B cell (primary cell): ENCODE results near the gene SLC2A9. TPM values are rescaled to one million over a fixed set of nuclear protein-coding genes. Genes with fewer than 3 reads are reported as not detected.

Experiments used
- ATAC-seq: fragments of 200-7000 bp; cut with Tn5 transposase; one replicate; pipeline ENCODE4 v1.10.0; 2021; ENCODE audit warnings: low read depth, mild to moderate bottlenecking, moderate number of reproducible peaks, moderate library complexity
- CTCF ChIA-PET: fragments of 350-600 bp; sonication (Branson Sonifier 250); formaldehyde crosslinking; loops from one replicate; lab custom pipeline; 2021; ENCODE audit warnings: antibody characterized with exemption, inconsistent platforms; lab: Charles Lee
- POLR2A ChIA-PET: fragments of 350-600 bp; sonication (Branson Sonifier 250); formaldehyde crosslinking; loops from one replicate; lab custom pipeline; 2021; ENCODE audit warnings: antibody characterized with exemption; lab: Charles Lee
- DNase-seq: peaks from one replicate; pipeline ENCODE4 v3.0.0; 2013
- H2AFZ ChIP-seq: 2 replicates; pipeline ENCODE4 v1.6.1; 2012; ENCODE audit warnings: mild to moderate bottlenecking, low read depth, low read length; ENCODE audit not compliant: insufficient read depth, poor library complexity, severe bottlenecking
- H3K27ac ChIP-seq, 2 donors: 1 replicate in 1 of 2; 2 replicates in 1 of 2; pipeline ENCODE4 v1.5.1; 2012 to 2013; ENCODE audit warnings: low read length in 2 of 2, mild to moderate bottlenecking in 2 of 2, moderate library complexity in 1 of 2
- H3K27me3 ChIP-seq, 4 experiments: fragments of 200-600 bp in 1 of 4; sonication (generic) in 1 of 4; replicated peaks in 1 of 4; 1 replicate in 2 of 4; 2 replicates in 2 of 4; pipeline versions ENCODE4 v1.6.1 to v1.7.0; 2013 to 2016; ENCODE audit warnings: low read length in 3 of 4, mild to moderate bottlenecking in 2 of 4, mixed read lengths in 1 of 4, moderate library complexity in 1 of 4; ENCODE audit not compliant: insufficient read depth in 4 of 4, control insufficient read depth in 3 of 4; ENCODE audit errors: control extremely low read depth in 1 of 4
- H3K36me3 ChIP-seq, 2 experiments: replicated peaks in 1 of 2; 1 replicate in 1 of 2; 2 replicates in 1 of 2; pipeline versions ENCODE4 v1.6.1 to v1.7.1; 2013; ENCODE audit warnings: low read length in 1 of 2; ENCODE audit not compliant: insufficient read depth in 2 of 2, control insufficient read depth in 1 of 2; ENCODE audit errors: control extremely low read depth in 1 of 2, extremely low read depth in 1 of 2
- H3K4me1 ChIP-seq, 2 donors: fragments of 200-600 bp in 1 of 2; sonication (generic) in 1 of 2; 1 replicate in 1 of 2; 2 replicates in 1 of 2; pipeline versions ENCODE4 v1.5.1 to v1.6.1; 2013 to 2017; ENCODE audit warnings: low read length in 2 of 2; ENCODE audit not compliant: control insufficient read depth in 2 of 2, insufficient read depth in 2 of 2
- H3K4me2 ChIP-seq: replicated peaks from 2 replicates; pipeline ENCODE3; 2012; ENCODE audit warnings: mild to moderate bottlenecking, low read depth, low read length; ENCODE audit not compliant: poor library complexity, severe bottlenecking
- H3K4me3 ChIP-seq, 5 experiments: fragments of 200-600 bp in 1 of 5; sonication (generic) in 1 of 5; 1 replicate in 3 of 5; 2 replicates in 2 of 5; pipeline versions ENCODE4 v1.5.1 to v1.7.0; 2011 to 2016; ENCODE audit warnings: low read length in 4 of 5, mild to moderate bottlenecking in 4 of 5, low read depth in 2 of 5, control low read depth in 1 of 5, moderate library complexity in 1 of 5; ENCODE audit not compliant: insufficient read depth in 1 of 5; ENCODE audit errors: control extremely low read depth in 1 of 5, extremely low read depth in 1 of 5
- H3K79me2 ChIP-seq: fragments of 200-600 bp; sonication (generic); one replicate; pipeline ENCODE4 v1.6.0; 2016; ENCODE audit warnings: low read length; ENCODE audit not compliant: control insufficient read depth, insufficient read depth
- H3K9ac ChIP-seq: fragments of 200-600 bp; sonication (generic); 2 replicates; pipeline ENCODE4 v1.6.1; 2017; ENCODE audit warnings: mild to moderate bottlenecking, low read length, moderate library complexity
- H3K9me3 ChIP-seq, 3 donors: one replicate each; pipeline versions ENCODE4 v1.6.1 to v1.7.1; 2013; ENCODE audit warnings: low read length in 2 of 3; ENCODE audit not compliant: control insufficient read depth in 2 of 3, insufficient read depth in 1 of 3; ENCODE audit errors: control extremely low read depth in 1 of 3
- H4K20me1 ChIP-seq: 2 replicates; pipeline ENCODE4 v1.6.0; 2012; ENCODE audit warnings: mild to moderate bottlenecking, low read length; ENCODE audit not compliant: insufficient read depth, control insufficient read depth, poor library complexity, severe bottlenecking
- H3K27ac Mint-ChIP-seq: one replicate; pipeline ENCODE4 v1.8.0; 2021; ENCODE audit warnings: mixed read lengths
- H3K27me3 Mint-ChIP-seq: one replicate; pipeline ENCODE4 v1.8.0; 2021; ENCODE audit warnings: mixed read lengths
- H3K4me1 Mint-ChIP-seq: one replicate; pipeline ENCODE4 v1.8.0; 2021; ENCODE audit warnings: mixed read lengths
- H3K4me3 Mint-ChIP-seq: one replicate; pipeline ENCODE4 v1.8.0; 2021; ENCODE audit warnings: mixed read lengths
- H3K9me3 Mint-ChIP-seq: one replicate; pipeline ENCODE4 v1.8.0; 2022; ENCODE audit warnings: mixed read lengths; ENCODE audit not compliant: insufficient read depth
- CTCF ChIP-seq: fragments of 200-600 bp; IDR thresholded peaks from one replicate; pipeline ENCODE4 v1.8.0; 2022; ENCODE audit warnings: antibody characterized with exemption, mild to moderate bottlenecking
- EZH2 ChIP-seq: IDR thresholded peaks from 2 replicates; pipeline ENCODE4 v1.6.1; 2012; ENCODE audit warnings: borderline replicate concordance, low read depth, mild to moderate bottlenecking, moderate library complexity, low read length; ENCODE audit not compliant: insufficient read depth, poor library complexity, severe bottlenecking
- WGBS: methylation state at CpG from one replicate; pipeline ENCODE4 v1.1.5; 2013; ENCODE audit warnings: missing lambda C conversion rate; ENCODE audit not compliant: insufficient coverage; 5-methylcytosine and 5-hydroxymethylcytosine counted together
- intact Hi-C: fragments of 100-400 bp; cut with micrococcal nuclease; formaldehyde crosslinking; loops from one replicate; pipeline ENCODE4 v1.10.0; 2022
- polyA plus RNA-seq: library from polyadenylated mRNA; depleted of rRNA; stranded (reverse); fragments of >200 nt; gene quantifications from 2 replicates; pipeline ENCODE4 v1.2.3, GENCODE V29; 2012
- total RNA-seq, 2 donors: library from RNA; stranded (reverse); fragments of 120-200 nt in 1 of 2; gene quantifications; 1 replicate in 1 of 2; 2 replicates in 1 of 2; pipeline versions ENCODE4 v1.2.3 to v1.2.4, GENCODE V29; 2013 to 2022

The SLC2A9 gene
- total and polyA plus RNA-seq, 2 donors (not counting 1 experiment from before 2014, with no cell fraction given): 0.89 to 2.1 TPM

- H4K20me1 ChIP-seq: no peaks in the 10 kb centered on the region
- no CpG with 5 or more reads among the region's 4 CpGs for WGBS
- H3K9me3 ChIP-seq: peaks cover 0 to 4% (median 0%) of the 10 kb centered on the region in 3 donors
- intact Hi-C loops: no loop called here
- no peak overlapping the region for H3K4me3 ChIP-seq
- no peak overlapping the region for H3K4me2 ChIP-seq
- H3K27me3 Mint-ChIP-seq: no peaks in the 10 kb centered on the region
- DNase-seq: no peak
- ChIA-PET CTCF (no interaction called here), POLR2A (no interaction called here)
- no peaks in the 10 kb centered on the region for H3K36me3 ChIP-seq
- H3K9ac ChIP-seq: no peak overlapping the region
- no peak overlapping the region for H3K4me3 Mint-ChIP-seq
- H3K27me3 ChIP-seq: no peaks in the 10 kb centered on the region
- H3K79me2 ChIP-seq: no peaks in the 10 kb centered on the region
- peaks cover 22% of the 10 kb centered on the region for H3K4me1 Mint-ChIP-seq
- no peak overlapping the region for H3K27ac Mint-ChIP-seq
- no peaks in the 10 kb centered on the region for H3K9me3 Mint-ChIP-seq
- no peak for ATAC-seq
- H3K27ac ChIP-seq: no peak overlapping the region
- peaks cover 18 to 21% of the 10 kb centered on the region in 2 donors for H3K4me1 ChIP-seq
- TF ChIP-seq EZH2: no peak
- no peak for TF ChIP-seq CTCF
- no peak overlapping the region for H2AFZ ChIP-seq
Measured at GRCh38 chr4:10005632-10006031, 15.7 kb downstream of the SLC2A9 start.

- POLR2A ChIA-PET: no interaction called here
- CTCF ChIA-PET: no interaction called here
- Histone ChIP-seq H3K79me2 (no peaks in the 10 kb centered on the region), H2AFZ (no peak overlapping the region), H4K20me1 (no peaks in the 10 kb centered on the region), H3K27ac (no peak overlapping the region), H3K4me2 (no peak overlapping the region), H3K9me3 (peaks cover 0 to 4% (median 0%) of the 10 kb centered on the region in 3 donors), H3K36me3 (no peaks in the 10 kb centered on the region), H3K4me1 (peaks cover 18 to 26% of the 10 kb centered on the region in 2 donors), H3K27me3 (no peaks in the 10 kb centered on the region), H3K9ac (no peak overlapping the region), H3K4me3 (no peak overlapping the region)
- H3K27me3 Mint-ChIP-seq: no peaks in the 10 kb centered on the region
- intact Hi-C loops: no loop called here
- no peak for DNase-seq
- no peak overlapping the region for H3K27ac Mint-ChIP-seq
- H3K9me3 Mint-ChIP-seq: no peaks in the 10 kb centered on the region
- H3K4me3 Mint-ChIP-seq: no peak overlapping the region
- no CpG with 5 or more reads among the region's 2 CpGs for WGBS
- no peak for TF ChIP-seq CTCF
- TF ChIP-seq EZH2: no peak
- no peak for ATAC-seq
- H3K4me1 Mint-ChIP-seq: peaks cover 32% of the 10 kb centered on the region
Measured at GRCh38 chr4:10003666-10004065, 17.6 kb downstream of the SLC2A9 start.
